G401 (cell line): ENCODE measurements around the gene IGSF22. TPM values are rescaled to one million over a fixed set of nuclear protein-coding genes. Genes with fewer than 3 reads are reported as not detected.
A peak's percentile ranks its signal among the peaks of the same experiment; 100 is the strongest.

Source experiments
- DNase-seq: peaks from one replicate; pipeline ENCODE4 v3.0.0-alpha.2; 2015; ENCODE audit warnings: low spot score
- in situ Hi-C: cut with HindIII; loops from 2 replicates; pipeline ENCODE4 v1.10.0; 2016; ENCODE audit warnings: low sequenced_read_pairs, mixed read lengths
- total RNA-seq: library from RNA; depleted of rRNA; stranded (reverse); fragments of >200 nt; shearing (Covaris generic); gene quantifications from 2 replicates; pipeline ENCODE4 v1.2.3, GENCODE V29; 2014

Gene IGSF22
- total RNA-seq, 1 experiment from 2014 or later, result not detected

- in situ Hi-C loops, result no loop called here
- DNase-seq, result peak; percentile 77
Observed at GRCh38 chr11:18720808-18721560, 5.0 kb downstream of the IGSF22 start.

- peak; percentile 10 for DNase-seq
- in situ Hi-C loops, result no loop called here
Observed at GRCh38 chr11:18720091-18720807, 5.7 kb downstream of the IGSF22 start.

- in situ Hi-C loops, result no loop called here
- no peak for DNase-seq
Observed at GRCh38 chr11:18715476-18715875, 10.5 kb downstream of the IGSF22 start.

- no peak for DNase-seq
- in situ Hi-C loops, result no loop called here
Observed at GRCh38 chr11:18714443-18714780, 11.6 kb downstream of the IGSF22 start.

GRCh38 chr11:18713646-18714442 lies 12.1 kb downstream of the IGSF22 start:
- DNase-seq, result no peak
- in situ Hi-C loops, result no loop called here

GRCh38 chr11:18710545-18710944 lies 15.4 kb downstream of the IGSF22 start:
- no peak for DNase-seq
- in situ Hi-C loops, result no loop called here

- in situ Hi-C loops, result no loop called here
- no peak for DNase-seq
Observed at GRCh38 chr11:18709414-18709813, 16.6 kb downstream of the IGSF22 start.

GRCh38 chr11:18707811-18708340 lies 18.1 kb downstream of the IGSF22 start:
- in situ Hi-C loops, result no loop called here
- no peak for DNase-seq

GRCh38 chr11:18706330-18707243 lies 19.4 kb downstream of the IGSF22 start:
- peak; percentile 63 for DNase-seq
- in situ Hi-C loops, result no loop called here

- in situ Hi-C loops, result no loop called here
- peak; percentile 23 for DNase-seq
Observed at GRCh38 chr11:18705651-18706281, 20.2 kb downstream of the IGSF22 start.

GRCh38 chr11:18704698-18705097 lies 21.3 kb downstream of the IGSF22 start:
- peak; percentile 30 for DNase-seq
- in situ Hi-C loops, result no loop called here

GRCh38 chr11:18704045-18704645 lies 21.8 kb downstream of the IGSF22 start:
- in situ Hi-C loops, result no loop called here
- no peak for DNase-seq

- in situ Hi-C loops, result no loop called here
Observed at GRCh38 chr11:18703001-18703763, 22.8 kb downstream of the IGSF22 start.

GRCh38 chr11:18701614-18702216 lies 24.3 kb downstream of the IGSF22 start:
- in situ Hi-C loops, result no loop called here
- DNase-seq, result no peak

More at GRCh38 chr11:18703001-18703763, 22.8 kb downstream of the IGSF22 start:
- no peak for DNase-seq

GRCh38 chr11:18700872-18701271 lies 25.1 kb downstream of the IGSF22 start:
- DNase-seq, result no peak
- in situ Hi-C loops, result no loop called here

- in situ Hi-C loops, result no loop called here
- no peak for DNase-seq
Observed at GRCh38 chr11:18700375-18700774, 25.6 kb downstream of the IGSF22 start.

- in situ Hi-C loops, result no loop called here
- DNase-seq, result no peak
Observed at GRCh38 chr11:18699848-18700261, 26.1 kb downstream of the IGSF22 start.
